ENCODE data around the gene CORO2B. TPM values are rescaled to one million over a fixed set of nuclear protein-coding genes. Genes with fewer than 3 reads are reported as not detected.

CORO2B gene
- total and polyA plus RNA-seq, 9 of the 15 experiments (the other 6 are each of a cell fraction or from before 2014, with no cell fraction given) = not detected

GRCh38 chr15:68776477-68777270 lies 197.9 kb downstream of the CORO2B start:
- WGBS (ENCODE audit: insufficient coverage, low coverage, missing lambda C conversion rate) = 50% methylated on average over 10 of the region's 10 CpGs
- ChIA-PET POLR2A (interaction anchor here (0.7 kb wide), 1 partner anchor 68 kb away, joined by 3 read pairs; no protein-coding TSS in a partner anchor), CTCF (ENCODE audit: low intra/inter-chr PET ratio) (no interaction called here)
- no peak for TF ChIP-seq SLC30A9 (CRISPR knock-in tag; IDR thresholded peaks at IDR 0.05)
- 0 out of 2 replicates have a peak, but pooled peaks have one; percentile 4 for TF ChIP-seq POLR2AphosphoS5 (IDR thresholded peaks at IDR 0.05; ENCODE audit: control insufficient read depth, insufficient read depth, low read depth, low read length)
- no TSS peak for BruUV-seq (replicated peaks)
- Histone ChIP-seq H3K4me2 (ENCODE audit: insufficient read depth, low read length) (no peak overlapping the region), H3K36me3 (ENCODE audit: control insufficient read depth, insufficient read depth, low read length) (peaks cover 38% of the 10 kb centered on the region; the same call in 2 of the 3 replicates), H2AFZ (ENCODE audit: low read depth, low read length) (no peak overlapping the region), H3K4me1 (replicated peaks in 1 of 2; ENCODE audit: control insufficient read depth in 2 of 2, insufficient read depth in 2 of 2, low read length in 2 of 2) (no peaks in the 10 kb centered on the region), H3K4me3 (no peak overlapping the region), H3K9me1 (ENCODE audit: control insufficient read depth, insufficient read depth, low read length) (no peaks in the 10 kb centered on the region), H4K20me1 (replicated peaks; ENCODE audit: control insufficient read depth, insufficient read depth, low read length) (no peaks in the 10 kb centered on the region), H3K27ac (ENCODE audit: extremely low read depth, low read depth, low read length) (no peak overlapping the region), H3K27me3 (ENCODE audit: control insufficient read depth in 2 of 2, insufficient read depth in 2 of 2, low read length in 2 of 2) (peaks cover 0 to 3% of the 10 kb centered on the region in 2 experiments; a peak in 1 of 5 replicates), H3K79me2 (ENCODE audit: control insufficient read depth, insufficient read depth, low read length) (no peaks in the 10 kb centered on the region), H3K9me3 (replicated peaks; ENCODE audit: control insufficient read depth, insufficient read depth, low read depth, low read length) (no peaks in the 10 kb centered on the region), H3K9ac (ENCODE audit: insufficient read depth in 1 of 2, low read depth in 2 of 2, low read length in 2 of 2) (no peak overlapping the region)
- ATAC-seq = peak; percentile 45
- intact Hi-C loops (cut with micrococcal nuclease) (no loop called here), in situ Hi-C loops (cut with MboI) (no loop called here)
- FAIRE-seq = no peak
- DNase-seq (ENCODE audit: extremely low read depth in 1 of 4, low spot score in 3 of 4) = no peak

Other genes with a start within 250 kb of the CORO2B start
- not detected in 2 replicates for gene ITGA11, start 146.8 kb upstream of the CORO2B start, total RNA-seq (2014; rRNA removed)
- gene ITGA11, start 146.8 kb upstream of the CORO2B start, total RNA-seq (2014; rRNA removed; fragmentation: Illumina TruSeq; extraction: Trizol) = not detected in 2 replicates
- not detected in 2 replicates for gene ITGA11, start 146.8 kb upstream of the CORO2B start, total RNA-seq (2015; rRNA removed; fragmentation: Illumina TruSeq; extraction: Trizol)
- gene ITGA11, start 146.8 kb upstream of the CORO2B start, total RNA-seq (2021) = not detected in 2 replicates
- not detected in 2 replicates for gene ITGA11, start 146.8 kb upstream of the CORO2B start, polyA plus RNA-seq (2011; rRNA removed)
- gene ITGA11, start 146.8 kb upstream of the CORO2B start, polyA plus RNA-seq (2014; fragmentation: Illumina TruSeq; extraction: Trizol) = not detected in 2 replicates
- gene ITGA11, start 146.8 kb upstream of the CORO2B start, polyA plus RNA-seq (2014; fragmentation: Nextera tagmentation; extraction: Ambion mirVana) = under 1 TPM in 1 of 2 experiments, not detected in 1; 0.01 TPM
- not detected in 2 replicates for gene ITGA11, start 146.8 kb upstream of the CORO2B start, polyA plus RNA-seq (2014; rRNA removed)
- gene ANP32A, start 241.9 kb downstream of the CORO2B start, total RNA-seq (2014; rRNA removed) = 149 and 155 TPM in 2 replicates
- 214 and 231 TPM in 2 replicates for gene ANP32A, start 241.9 kb downstream of the CORO2B start, total RNA-seq (2014; rRNA removed; fragmentation: Illumina TruSeq; extraction: Trizol)
- gene ANP32A, start 241.9 kb downstream of the CORO2B start, total RNA-seq (2015; rRNA removed; fragmentation: Illumina TruSeq; extraction: Trizol) = 213 and 234 TPM in 2 replicates
- 179 and 210 TPM in 2 replicates for gene ANP32A, start 241.9 kb downstream of the CORO2B start, total RNA-seq (2021)
- 101 and 158 TPM in 2 replicates for gene ANP32A, start 241.9 kb downstream of the CORO2B start, polyA plus RNA-seq (2011; rRNA removed)
- gene ANP32A, start 241.9 kb downstream of the CORO2B start, polyA plus RNA-seq (2014; fragmentation: Illumina TruSeq; extraction: Trizol) = 514 and 656 TPM in 2 replicates
- gene ANP32A, start 241.9 kb downstream of the CORO2B start, polyA plus RNA-seq (2014; fragmentation: Nextera tagmentation; extraction: Ambion mirVana) = 10 to 100 TPM; 13.2 to 24.9 TPM
- gene ANP32A, start 241.9 kb downstream of the CORO2B start, polyA plus RNA-seq (2014; rRNA removed) = 262 and 274 TPM in 2 replicates

All from K562 (cell line).